HUES6 (cell line): ENCODE measurements around the gene UNC5C.
"Not testable (repeated sequence)": the region's sequence is repeated elsewhere in the genome, so short reads cannot be mapped to it uniquely, and the experiment has no call there.

Source experiments
- H3K27ac ChIP-seq: 2 replicates; pipeline ENCODE4 v1.7.0; 2013; ENCODE audit warnings: low read depth, mild to moderate bottlenecking, low read length, inconsistent platforms
- H3K27me3 ChIP-seq: 2 replicates; pipeline ENCODE4 v1.6.1; 2013; ENCODE audit warnings: low read length; ENCODE audit not compliant: control insufficient read depth, insufficient read depth
- H3K36me3 ChIP-seq: 2 replicates; pipeline ENCODE4 v1.6.1; 2013; ENCODE audit warnings: low read length; ENCODE audit not compliant: control insufficient read depth, insufficient read depth
- H3K4me1 ChIP-seq: 2 replicates; pipeline ENCODE4 v1.6.1; 2013; ENCODE audit warnings: low read length; ENCODE audit not compliant: control insufficient read depth, insufficient read depth
- H3K4me3 ChIP-seq: 2 replicates; pipeline ENCODE4 v1.5.1; 2013; ENCODE audit warnings: low read depth, low read length
- H3K9ac ChIP-seq: one replicate; pipeline ENCODE4 v1.6.1; 2013; ENCODE audit warnings: mild to moderate bottlenecking, low read length
- H3K9me3 ChIP-seq: 2 replicates; pipeline ENCODE4 v1.6.1; 2013; ENCODE audit warnings: low read depth, low read length; ENCODE audit not compliant: control insufficient read depth, insufficient read depth

Gene UNC5C

GRCh38 chr4:95178938-95179337 is 369.8 kb downstream of the UNC5C start:
- no peak overlapping the region for H3K4me3 ChIP-seq
- H3K27me3 ChIP-seq = no peaks in the 10 kb centered on the region; the same call in 1 of the 2 replicates
- H3K36me3 ChIP-seq = peaks cover 3% of the 10 kb centered on the region; the same call in 1 of the 2 replicates

GRCh38 chr4:95171377-95171776 is 377.4 kb downstream of the UNC5C start:
- not testable (repeated sequence) for H3K4me1 ChIP-seq, H3K9ac ChIP-seq, H3K36me3 ChIP-seq, H3K27me3 ChIP-seq, H3K4me3 ChIP-seq, H3K27ac ChIP-seq, H3K9me3 ChIP-seq

More at GRCh38 chr4:95178938-95179337, 369.8 kb downstream of the UNC5C start:
- Histone ChIP-seq H3K4me1 (peaks cover 17% of the 10 kb centered on the region), H3K9ac (no peak overlapping the region), H3K9me3 (peaks cover 16% of the 10 kb centered on the region), H3K27ac (no peak overlapping the region)

GRCh38 chr4:95170176-95170575 is 378.6 kb downstream of the UNC5C start:
- H3K36me3 ChIP-seq = no peaks in the 10 kb centered on the region
- H3K9ac ChIP-seq = no peak overlapping the region
- H3K4me3 ChIP-seq = no peak overlapping the region
- no peaks in the 10 kb centered on the region for H3K4me1 ChIP-seq
- no peaks in the 10 kb centered on the region for H3K27me3 ChIP-seq
- H3K27ac ChIP-seq = no peak overlapping the region
- no peaks in the 10 kb centered on the region for H3K9me3 ChIP-seq

- Histone ChIP-seq H3K4me1 (no peaks in the 10 kb centered on the region), H3K9ac (no peak overlapping the region), H3K4me3 (no peak overlapping the region), H3K9me3 (no peaks in the 10 kb centered on the region), H3K36me3 (no peaks in the 10 kb centered on the region), H3K27me3 (no peaks in the 10 kb centered on the region), H3K27ac (no peak overlapping the region)
Measured at GRCh38 chr4:95167805-95168204, 381.0 kb downstream of the UNC5C start.

GRCh38 chr4:95165926-95166524 is 382.7 kb downstream of the UNC5C start:
- Histone ChIP-seq H3K36me3 (no peaks in the 10 kb centered on the region), H3K27me3 (no peaks in the 10 kb centered on the region), H3K9me3 (no peaks in the 10 kb centered on the region), H3K4me1 (peaks cover 4% of the 10 kb centered on the region; the same call in 1 of the 2 replicates), H3K4me3 (no peak overlapping the region), H3K9ac (no peak overlapping the region), H3K27ac (no peak overlapping the region)

GRCh38 chr4:95162867-95163266 is 385.9 kb downstream of the UNC5C start:
- no peak overlapping the region for H3K4me3 ChIP-seq
- H3K27me3 ChIP-seq = no peaks in the 10 kb centered on the region
- no peaks in the 10 kb centered on the region for H3K9me3 ChIP-seq
- H3K4me1 ChIP-seq = peaks cover 20% of the 10 kb centered on the region
- H3K27ac ChIP-seq = no peak overlapping the region
- no peaks in the 10 kb centered on the region for H3K36me3 ChIP-seq
- no peak overlapping the region for H3K9ac ChIP-seq

GRCh38 chr4:95161781-95162469 is 386.8 kb downstream of the UNC5C start:
- no peak overlapping the region for H3K4me3 ChIP-seq
- H3K4me1 ChIP-seq = peaks cover 20% of the 10 kb centered on the region
- H3K9me3 ChIP-seq = no peaks in the 10 kb centered on the region
- no peaks in the 10 kb centered on the region for H3K36me3 ChIP-seq
- H3K27ac ChIP-seq = no peak overlapping the region
- no peak overlapping the region for H3K9ac ChIP-seq
- no peaks in the 10 kb centered on the region for H3K27me3 ChIP-seq

- Histone ChIP-seq H3K4me1 (peaks cover 23% of the 10 kb centered on the region), H3K4me3 (no peak overlapping the region), H3K27ac (no peak overlapping the region), H3K36me3 (no peaks in the 10 kb centered on the region), H3K9me3 (no peaks in the 10 kb centered on the region), H3K27me3 (no peaks in the 10 kb centered on the region), H3K9ac (no peak overlapping the region)
Measured at GRCh38 chr4:95159384-95159783, 389.4 kb downstream of the UNC5C start.

GRCh38 chr4:95158626-95159025 is 390.1 kb downstream of the UNC5C start:
- no peak overlapping the region for H3K9ac ChIP-seq
- no peaks in the 10 kb centered on the region for H3K36me3 ChIP-seq
- H3K4me1 ChIP-seq = peaks cover 23% of the 10 kb centered on the region
- no peak overlapping the region for H3K27ac ChIP-seq
- no peaks in the 10 kb centered on the region for H3K9me3 ChIP-seq
- no peaks in the 10 kb centered on the region for H3K27me3 ChIP-seq
- H3K4me3 ChIP-seq = no peak overlapping the region

GRCh38 chr4:95158045-95158444 is 390.7 kb downstream of the UNC5C start:
- H3K9me3 ChIP-seq = no peaks in the 10 kb centered on the region
- no peak overlapping the region for H3K4me3 ChIP-seq
- peaks cover 23% of the 10 kb centered on the region for H3K4me1 ChIP-seq
- no peak overlapping the region for H3K9ac ChIP-seq
- no peaks in the 10 kb centered on the region for H3K36me3 ChIP-seq
- no peak overlapping the region for H3K27ac ChIP-seq
- H3K27me3 ChIP-seq = no peaks in the 10 kb centered on the region

- no peaks in the 10 kb centered on the region for H3K36me3 ChIP-seq
- no peak overlapping the region for H3K27ac ChIP-seq
- H3K4me3 ChIP-seq = no peak overlapping the region
- H3K27me3 ChIP-seq = no peaks in the 10 kb centered on the region
- H3K9ac ChIP-seq = no peak overlapping the region
- H3K9me3 ChIP-seq = no peaks in the 10 kb centered on the region
- peaks cover 23% of the 10 kb centered on the region for H3K4me1 ChIP-seq
Measured at GRCh38 chr4:95157596-95157995, 391.2 kb downstream of the UNC5C start.
